LNCAP (cell line): ENCODE measurements around the gene ZC2HC1C.

Source experiments
- TF ChIP-seq, protein P1 (sequence below): fragments of 450-650 bp; IDR thresholded peaks from 2 replicates; pipeline ENCODE4 v1.5.1; 2017; ENCODE audit warnings: mild to moderate bottlenecking

ZC2HC1C gene

DNA sequence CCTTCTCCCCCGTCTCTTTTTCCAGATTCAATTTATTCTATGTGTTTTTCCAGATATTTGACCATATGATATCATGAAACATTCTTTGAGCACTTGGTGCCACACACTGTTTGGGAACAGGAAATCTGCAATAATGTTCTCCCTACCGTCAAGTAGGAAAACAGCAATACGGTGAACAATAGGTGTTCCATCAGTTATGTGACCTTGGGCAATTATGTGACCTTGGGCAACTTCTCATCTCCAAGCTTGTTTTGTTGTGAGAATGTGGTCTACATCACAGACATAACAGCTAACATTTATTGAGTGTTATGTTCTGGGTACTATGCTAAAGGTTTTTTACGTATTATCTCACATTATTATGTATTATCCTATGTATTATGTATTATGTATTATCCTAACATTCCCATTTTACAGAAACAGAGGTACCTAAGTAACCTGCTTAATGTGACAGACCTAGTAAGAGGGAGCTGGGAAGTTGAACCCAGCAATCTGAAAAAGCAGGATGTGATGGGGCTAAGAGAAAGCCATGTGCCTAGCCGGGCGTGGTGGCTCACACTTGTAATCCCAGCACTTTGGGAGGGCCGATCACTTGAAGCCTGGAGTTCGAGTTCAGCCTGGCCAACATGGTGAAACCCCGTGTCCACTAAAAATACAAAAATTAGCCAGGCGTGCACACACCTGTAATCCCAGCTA is 58.6 kb downstream of the ZC2HC1C start:
- TF ChIP-seq, protein P1, sequence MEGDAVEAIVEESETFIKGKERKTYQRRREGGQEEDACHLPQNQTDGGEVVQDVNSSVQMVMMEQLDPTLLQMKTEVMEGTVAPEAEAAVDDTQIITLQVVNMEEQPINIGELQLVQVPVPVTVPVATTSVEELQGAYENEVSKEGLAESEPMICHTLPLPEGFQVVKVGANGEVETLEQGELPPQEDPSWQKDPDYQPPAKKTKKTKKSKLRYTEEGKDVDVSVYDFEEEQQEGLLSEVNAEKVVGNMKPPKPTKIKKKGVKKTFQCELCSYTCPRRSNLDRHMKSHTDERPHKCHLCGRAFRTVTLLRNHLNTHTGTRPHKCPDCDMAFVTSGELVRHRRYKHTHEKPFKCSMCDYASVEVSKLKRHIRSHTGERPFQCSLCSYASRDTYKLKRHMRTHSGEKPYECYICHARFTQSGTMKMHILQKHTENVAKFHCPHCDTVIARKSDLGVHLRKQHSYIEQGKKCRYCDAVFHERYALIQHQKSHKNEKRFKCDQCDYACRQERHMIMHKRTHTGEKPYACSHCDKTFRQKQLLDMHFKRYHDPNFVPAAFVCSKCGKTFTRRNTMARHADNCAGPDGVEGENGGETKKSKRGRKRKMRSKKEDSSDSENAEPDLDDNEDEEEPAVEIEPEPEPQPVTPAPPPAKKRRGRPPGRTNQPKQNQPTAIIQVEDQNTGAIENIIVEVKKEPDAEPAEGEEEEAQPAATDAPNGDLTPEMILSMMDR, result no peak

DNA sequence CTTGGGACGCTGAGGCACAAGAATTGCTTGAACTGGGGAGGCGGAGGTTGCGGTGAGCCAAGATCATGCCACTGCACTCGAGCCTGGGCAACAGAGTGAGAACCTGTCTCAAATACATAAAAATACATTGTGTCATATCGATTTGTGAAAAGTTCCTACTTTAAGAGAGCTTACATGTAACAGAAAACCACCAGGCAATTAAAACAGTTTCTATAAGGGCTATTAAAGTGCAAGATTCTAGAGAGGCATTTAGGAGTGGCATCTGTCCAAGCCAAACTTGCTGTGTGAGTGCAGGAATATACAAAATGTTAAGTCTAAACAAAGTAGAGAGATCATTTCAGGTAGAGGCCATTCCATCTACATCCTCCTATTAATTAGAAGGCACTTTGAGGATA is 59.2 kb downstream of the ZC2HC1C start:
- TF ChIP-seq, protein P1, result no peak
